Measurements from ENCODE around the gene ATG14.

GRCh38 chr14:55372423-55372822 is 39.2 kb downstream of the ATG14 start:
- TF ChIP-seq CTCF (conservative IDR thresholded peaks at IDR 0.05) (no peak), ZFX (IDR thresholded peaks at IDR 0.05) (no peak)
